Measurements from ENCODE around the gene AKT2.

AKT2 gene

DNA sequence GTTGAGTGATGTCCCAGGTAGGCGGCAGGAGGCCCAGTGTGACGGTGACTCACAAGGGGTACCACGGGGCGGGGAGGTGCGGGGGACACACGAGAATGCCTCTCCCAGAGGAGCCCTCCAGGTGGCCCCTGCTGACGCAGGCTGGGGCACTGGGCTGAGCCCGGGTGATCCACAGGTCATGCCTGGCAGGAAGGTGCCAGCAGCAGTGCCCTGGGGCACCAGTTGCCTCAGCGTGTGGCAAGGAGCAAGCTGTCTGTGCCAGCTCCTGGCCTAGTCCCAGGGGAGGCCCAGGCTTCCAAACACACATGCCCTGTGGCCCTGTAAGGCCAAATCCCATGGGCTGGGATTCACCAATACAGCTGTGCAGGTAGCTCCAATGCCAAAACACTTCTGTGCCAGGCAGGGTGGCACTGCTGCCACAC lies 28.0 kb downstream of the AKT2 start:
- TF ChIP-seq, protein P1, sequence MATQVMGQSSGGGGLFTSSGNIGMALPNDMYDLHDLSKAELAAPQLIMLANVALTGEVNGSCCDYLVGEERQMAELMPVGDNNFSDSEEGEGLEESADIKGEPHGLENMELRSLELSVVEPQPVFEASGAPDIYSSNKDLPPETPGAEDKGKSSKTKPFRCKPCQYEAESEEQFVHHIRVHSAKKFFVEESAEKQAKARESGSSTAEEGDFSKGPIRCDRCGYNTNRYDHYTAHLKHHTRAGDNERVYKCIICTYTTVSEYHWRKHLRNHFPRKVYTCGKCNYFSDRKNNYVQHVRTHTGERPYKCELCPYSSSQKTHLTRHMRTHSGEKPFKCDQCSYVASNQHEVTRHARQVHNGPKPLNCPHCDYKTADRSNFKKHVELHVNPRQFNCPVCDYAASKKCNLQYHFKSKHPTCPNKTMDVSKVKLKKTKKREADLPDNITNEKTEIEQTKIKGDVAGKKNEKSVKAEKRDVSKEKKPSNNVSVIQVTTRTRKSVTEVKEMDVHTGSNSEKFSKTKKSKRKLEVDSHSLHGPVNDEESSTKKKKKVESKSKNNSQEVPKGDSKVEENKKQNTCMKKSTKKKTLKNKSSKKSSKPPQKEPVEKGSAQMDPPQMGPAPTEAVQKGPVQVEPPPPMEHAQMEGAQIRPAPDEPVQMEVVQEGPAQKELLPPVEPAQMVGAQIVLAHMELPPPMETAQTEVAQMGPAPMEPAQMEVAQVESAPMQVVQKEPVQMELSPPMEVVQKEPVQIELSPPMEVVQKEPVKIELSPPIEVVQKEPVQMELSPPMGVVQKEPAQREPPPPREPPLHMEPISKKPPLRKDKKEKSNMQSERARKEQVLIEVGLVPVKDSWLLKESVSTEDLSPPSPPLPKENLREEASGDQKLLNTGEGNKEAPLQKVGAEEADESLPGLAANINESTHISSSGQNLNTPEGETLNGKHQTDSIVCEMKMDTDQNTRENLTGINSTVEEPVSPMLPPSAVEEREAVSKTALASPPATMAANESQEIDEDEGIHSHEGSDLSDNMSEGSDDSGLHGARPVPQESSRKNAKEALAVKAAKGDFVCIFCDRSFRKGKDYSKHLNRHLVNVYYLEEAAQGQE (IDR thresholded peaks at IDR 0.05; ENCODE audit: low read depth) = no peak
- no peak for TF ChIP-seq FOXM1 (IDR thresholded peaks at IDR 0.05; ENCODE audit: borderline replicate concordance, low read depth)
- peak; percentile 67 for TF ChIP-seq EGR1 (IDR thresholded peaks at IDR 0.05)
- peak; percentile 56; the same call in 1 of the 2 replicates for TF ChIP-seq EP300 (IDR thresholded peaks at IDR 0.05; ENCODE audit: borderline replicate concordance)
- TF ChIP-seq, protein P2, sequence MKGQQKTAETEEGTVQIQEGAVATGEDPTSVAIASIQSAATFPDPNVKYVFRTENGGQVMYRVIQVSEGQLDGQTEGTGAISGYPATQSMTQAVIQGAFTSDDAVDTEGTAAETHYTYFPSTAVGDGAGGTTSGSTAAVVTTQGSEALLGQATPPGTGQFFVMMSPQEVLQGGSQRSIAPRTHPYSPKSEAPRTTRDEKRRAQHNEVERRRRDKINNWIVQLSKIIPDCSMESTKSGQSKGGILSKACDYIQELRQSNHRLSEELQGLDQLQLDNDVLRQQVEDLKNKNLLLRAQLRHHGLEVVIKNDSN (IDR thresholded peaks at IDR 0.05) = 0 out of 2 replicates have a peak, but pooled peaks have one; percentile 4
- peak; percentile 81 for TF ChIP-seq TCF12 (IDR thresholded peaks at IDR 0.05; ENCODE audit: low read depth)
- TF ChIP-seq, protein P3, sequence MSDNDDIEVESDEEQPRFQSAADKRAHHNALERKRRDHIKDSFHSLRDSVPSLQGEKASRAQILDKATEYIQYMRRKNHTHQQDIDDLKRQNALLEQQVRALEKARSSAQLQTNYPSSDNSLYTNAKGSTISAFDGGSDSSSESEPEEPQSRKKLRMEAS (IDR thresholded peaks at IDR 0.05) = no peak
- peak; percentile 43; the same call in 1 of the 2 replicates for TF ChIP-seq TEAD4 (IDR thresholded peaks at IDR 0.05)
- peak; percentile 68 for TF ChIP-seq NFIC (IDR thresholded peaks at IDR 0.05)

DNA sequence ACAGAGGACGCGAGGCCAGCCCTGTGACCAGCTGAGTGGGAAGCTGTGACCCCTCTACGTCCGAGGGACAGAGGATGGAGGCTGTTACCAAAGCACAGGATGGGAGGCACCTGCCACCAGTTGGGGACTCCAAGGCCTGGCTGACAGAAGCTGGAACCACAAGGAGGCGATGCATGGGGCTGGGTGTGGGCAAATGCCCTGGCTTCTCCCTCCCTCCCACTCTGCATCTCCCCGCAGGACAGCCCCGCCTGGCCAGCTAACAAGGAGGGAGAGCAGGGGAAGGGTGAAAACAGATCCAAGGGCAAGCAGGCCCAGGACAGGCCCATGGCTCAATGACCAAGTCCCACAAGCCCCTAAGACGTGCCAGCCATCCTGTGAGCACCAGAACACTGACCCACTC lies 28.6 kb downstream of the AKT2 start:
- TF ChIP-seq TCF12 (IDR thresholded peaks at IDR 0.05; ENCODE audit: low read depth) (no peak), EP300 (IDR thresholded peaks at IDR 0.05; ENCODE audit: borderline replicate concordance) (no peak), FOXM1 (IDR thresholded peaks at IDR 0.05; ENCODE audit: borderline replicate concordance, low read depth) (no peak), EGR1 (IDR thresholded peaks at IDR 0.05) (no peak), NFIC (IDR thresholded peaks at IDR 0.05) (no peak), TAF1 (IDR thresholded peaks at IDR 0.05; ENCODE audit: low read depth) (no peak), ZBTB7A (IDR thresholded peaks at IDR 0.05; ENCODE audit: low read depth) (no peak), CEBPB (IDR thresholded peaks at IDR 0.05) (no peak), CREB1 (IDR thresholded peaks at IDR 0.05; ENCODE audit: low read depth) (no peak), TEAD4 (IDR thresholded peaks at IDR 0.05) (no peak)
- TF ChIP-seq, protein P3 (IDR thresholded peaks at IDR 0.05) = no peak
- TF ChIP-seq, protein P2 (IDR thresholded peaks at IDR 0.05) = no peak
- TF ChIP-seq, protein P1 (IDR thresholded peaks at IDR 0.05; ENCODE audit: low read depth) = no peak

DNA sequence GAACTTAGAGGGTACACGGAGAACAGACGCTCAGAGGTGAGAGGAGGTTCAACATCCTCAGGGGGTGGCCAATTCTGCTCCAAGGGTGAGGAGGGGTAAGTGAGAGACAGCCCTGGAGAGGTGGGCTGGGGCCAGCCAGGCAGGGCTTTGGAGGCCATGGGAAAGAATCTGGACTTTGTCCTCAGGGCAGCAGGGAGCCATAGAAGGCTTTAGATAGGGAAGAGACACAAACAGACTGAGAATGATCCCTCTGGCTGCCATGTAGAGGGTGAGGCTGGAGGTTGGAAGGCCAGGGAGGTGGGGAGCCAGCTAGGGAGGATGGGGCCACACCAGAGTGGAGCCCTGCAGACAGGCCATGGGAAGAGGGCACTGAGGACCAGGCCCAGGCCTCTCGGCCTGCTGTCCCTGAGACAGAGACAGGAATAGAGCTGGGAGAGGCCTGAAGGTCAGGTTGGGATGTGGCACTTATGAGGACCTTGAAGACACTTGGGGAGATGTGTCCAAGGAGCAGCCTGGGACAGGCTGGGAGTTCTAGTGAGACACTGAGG lies 29.5 kb downstream of the AKT2 start:
- TF ChIP-seq CEBPB (IDR thresholded peaks at IDR 0.05) (no peak), ZBTB7A (IDR thresholded peaks at IDR 0.05; ENCODE audit: low read depth) (no peak), YY1 (IDR thresholded peaks at IDR 0.05; ENCODE audit: low read depth) (no peak), TAF1 (IDR thresholded peaks at IDR 0.05; ENCODE audit: low read depth) (no peak), TCF12 (IDR thresholded peaks at IDR 0.05; ENCODE audit: low read depth) (no peak), TEAD4 (IDR thresholded peaks at IDR 0.05) (no peak), RAD21 (IDR thresholded peaks at IDR 0.05; ENCODE audit: low read depth) (no peak)
- TF ChIP-seq, protein P3 (IDR thresholded peaks at IDR 0.05) = no peak

DNA sequence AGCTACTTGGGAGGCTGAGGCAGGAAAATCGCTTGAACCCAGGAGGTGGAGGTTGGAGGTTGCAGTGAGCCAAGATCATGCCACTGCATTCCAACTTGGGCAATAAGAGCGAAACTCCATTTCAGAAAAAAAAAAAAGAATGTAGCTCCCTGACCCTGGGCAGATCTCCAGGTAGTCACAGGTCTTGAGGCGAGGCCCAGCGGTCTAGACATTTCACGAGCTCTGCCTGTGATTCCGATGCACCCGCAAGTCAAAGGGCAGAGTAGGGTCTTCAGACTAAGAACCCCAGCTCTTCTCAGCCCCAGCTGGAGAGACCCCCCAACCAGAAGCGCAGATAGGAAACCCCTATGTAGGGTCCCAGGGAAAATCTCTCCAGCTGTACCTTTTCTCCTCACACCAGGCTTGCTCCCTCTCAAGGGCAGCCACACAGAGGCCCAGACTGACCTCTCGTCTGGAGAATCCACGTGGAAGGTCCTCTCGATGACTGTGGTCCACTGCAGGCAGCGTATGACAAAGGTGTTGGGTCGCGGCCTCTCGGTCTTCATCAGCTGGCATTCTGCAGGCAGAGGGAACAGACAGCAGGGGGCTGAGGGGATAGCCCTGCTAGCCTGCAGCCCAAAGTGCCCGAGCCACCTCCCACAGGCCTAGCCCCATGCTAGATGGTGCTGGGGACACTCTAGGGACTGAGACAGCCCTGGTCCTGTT lies 30.3 kb downstream of the AKT2 start:
- TF ChIP-seq, protein P3 (IDR thresholded peaks at IDR 0.05) = no peak
- TF ChIP-seq EGR1 (IDR thresholded peaks at IDR 0.05) = no peak
- TF ChIP-seq, protein P1 (IDR thresholded peaks at IDR 0.05; ENCODE audit: low read depth) = no peak
- TF ChIP-seq TEAD4 (IDR thresholded peaks at IDR 0.05) = no peak
- no peak for TF ChIP-seq NFIC (IDR thresholded peaks at IDR 0.05)
- TF ChIP-seq, protein P2 (IDR thresholded peaks at IDR 0.05) = no peak
- no peak for TF ChIP-seq RAD21 (IDR thresholded peaks at IDR 0.05; ENCODE audit: low read depth)
- TF ChIP-seq ZBTB7A (IDR thresholded peaks at IDR 0.05; ENCODE audit: low read depth) = no peak
- no peak for TF ChIP-seq CREB1 (IDR thresholded peaks at IDR 0.05; ENCODE audit: low read depth)

Measured in Ishikawa (cell line).